Activated CD8-positive, alpha-beta memory T cell treated with anti-CD3 and anti-CD28 coated beads for 24 hours (primary cell): Measurements from ENCODE around the gene TMEM130.

Experiments
- DNase-seq: peaks from one replicate; pipeline ENCODE4 v3.0.0-alpha.2; 2020

TMEM130 gene

GRCh38 chr7:98805956-98806838 lies 63.6 kb downstream of the TMEM130 start:
- no peak for DNase-seq

- no peak for DNase-seq
Measured at GRCh38 chr7:98802781-98803110, 67.1 kb downstream of the TMEM130 start.

GRCh38 chr7:98802088-98802780 lies 67.6 kb downstream of the TMEM130 start:
- DNase-seq: no peak

- DNase-seq: no peak
Measured at GRCh38 chr7:98800996-98801395, 68.8 kb downstream of the TMEM130 start.

GRCh38 chr7:98797150-98797549 lies 72.7 kb downstream of the TMEM130 start:
- no peak for DNase-seq
